ENCODE data around the gene SOAT2.

SOAT2 gene

GRCh38 chr12:53123578-53124351, 20.5 kb downstream of the SOAT2 start:
- no peaks in the 10 kb centered on the region for H3K36me3 ChIP-seq
- H3K4me1 ChIP-seq: no peaks in the 10 kb centered on the region
- TF ChIP-seq CTCF (IDR thresholded peaks at IDR 0.05): no peak
- intact Hi-C loops (cut with DNase I; ENCODE audit: low total_unique reads): no loop called here
- no peak overlapping the region for H3K27ac ChIP-seq
- no peak for DNase-seq
- H3K4me3 ChIP-seq: no peak overlapping the region
- no peaks in the 10 kb centered on the region for H3K9me3 ChIP-seq
- no peaks in the 10 kb centered on the region for H3K27me3 ChIP-seq

- Histone ChIP-seq H3K27ac (no peak overlapping the region), H3K4me1 (no peaks in the 10 kb centered on the region), H3K36me3 (no peaks in the 10 kb centered on the region), H3K27me3 (no peaks in the 10 kb centered on the region), H3K4me3 (no peak overlapping the region), H3K9me3 (no peaks in the 10 kb centered on the region)
- intact Hi-C loops (cut with DNase I; ENCODE audit: low total_unique reads): no loop called here
- no peak for TF ChIP-seq CTCF (IDR thresholded peaks at IDR 0.05)
- DNase-seq: no peak
Measured at GRCh38 chr12:53124352-53124723, 21.1 kb downstream of the SOAT2 start.

- H3K4me3 ChIP-seq: no peak overlapping the region
- no peaks in the 10 kb centered on the region for H3K27me3 ChIP-seq
- H3K36me3 ChIP-seq: no peaks in the 10 kb centered on the region
- intact Hi-C loops (cut with DNase I; ENCODE audit: low total_unique reads): no loop called here
- TF ChIP-seq CTCF (IDR thresholded peaks at IDR 0.05): no peak
- DNase-seq: no peak
- H3K4me1 ChIP-seq: peaks cover 0 to 5% (median 0%) of the 10 kb centered on the region in 4 donors
- H3K27ac ChIP-seq: no peak overlapping the region
- H3K9me3 ChIP-seq: no peaks in the 10 kb centered on the region
Measured at GRCh38 chr12:53127169-53127568, 23.9 kb downstream of the SOAT2 start.

GRCh38 chr12:53128780-53129569, 25.7 kb downstream of the SOAT2 start:
- Histone ChIP-seq H3K36me3 (no peaks in the 10 kb centered on the region), H3K27me3 (no peaks in the 10 kb centered on the region), H3K4me3 (no peak overlapping the region), H3K4me1 (peaks cover 0 to 5% (median 0%) of the 10 kb centered on the region in 4 donors), H3K27ac (no peak overlapping the region), H3K9me3 (no peaks in the 10 kb centered on the region)
- no peak for DNase-seq
- TF ChIP-seq CTCF (IDR thresholded peaks at IDR 0.05): no peak
- intact Hi-C loops (cut with DNase I; ENCODE audit: low total_unique reads): no loop called here

GRCh38 chr12:53131844-53132243, 28.6 kb downstream of the SOAT2 start:
- Histone ChIP-seq H3K27me3 (no peaks in the 10 kb centered on the region), H3K9me3 (peaks cover 0 to 6% (median 0%) of the 10 kb centered on the region in 3 donors), H3K4me3 (no peak overlapping the region), H3K27ac (no peak overlapping the region), H3K36me3 (no peaks in the 10 kb centered on the region), H3K4me1 (peaks cover 0 to 5% (median 0%) of the 10 kb centered on the region in 4 donors)
- no peak for DNase-seq
- intact Hi-C loops (cut with DNase I; ENCODE audit: low total_unique reads): no loop called here
- TF ChIP-seq CTCF (IDR thresholded peaks at IDR 0.05): no peak
